ENCODE data around the gene TFAP2C.

DNA sequence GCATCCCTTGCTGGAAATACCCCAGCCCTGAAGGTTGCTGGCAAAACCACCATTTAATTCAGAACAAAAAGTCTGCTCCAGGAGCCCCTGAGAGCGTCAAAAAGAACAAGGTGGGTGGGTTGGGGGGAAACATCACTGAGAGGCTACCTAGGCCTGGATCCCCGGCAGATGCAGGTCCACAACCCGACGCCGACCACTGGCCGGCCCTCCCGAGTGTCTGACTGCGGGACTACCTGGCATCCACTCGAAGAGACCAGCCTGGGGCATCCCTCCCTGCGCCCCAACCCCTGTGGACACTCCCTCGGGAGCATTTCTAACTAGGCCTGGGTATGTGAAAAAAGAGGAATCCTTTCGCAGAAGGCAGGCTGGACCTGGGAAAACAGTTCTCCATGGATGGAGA, 48.9 kb upstream of the TFAP2C start:
- TF ChIP-seq, protein P1, sequence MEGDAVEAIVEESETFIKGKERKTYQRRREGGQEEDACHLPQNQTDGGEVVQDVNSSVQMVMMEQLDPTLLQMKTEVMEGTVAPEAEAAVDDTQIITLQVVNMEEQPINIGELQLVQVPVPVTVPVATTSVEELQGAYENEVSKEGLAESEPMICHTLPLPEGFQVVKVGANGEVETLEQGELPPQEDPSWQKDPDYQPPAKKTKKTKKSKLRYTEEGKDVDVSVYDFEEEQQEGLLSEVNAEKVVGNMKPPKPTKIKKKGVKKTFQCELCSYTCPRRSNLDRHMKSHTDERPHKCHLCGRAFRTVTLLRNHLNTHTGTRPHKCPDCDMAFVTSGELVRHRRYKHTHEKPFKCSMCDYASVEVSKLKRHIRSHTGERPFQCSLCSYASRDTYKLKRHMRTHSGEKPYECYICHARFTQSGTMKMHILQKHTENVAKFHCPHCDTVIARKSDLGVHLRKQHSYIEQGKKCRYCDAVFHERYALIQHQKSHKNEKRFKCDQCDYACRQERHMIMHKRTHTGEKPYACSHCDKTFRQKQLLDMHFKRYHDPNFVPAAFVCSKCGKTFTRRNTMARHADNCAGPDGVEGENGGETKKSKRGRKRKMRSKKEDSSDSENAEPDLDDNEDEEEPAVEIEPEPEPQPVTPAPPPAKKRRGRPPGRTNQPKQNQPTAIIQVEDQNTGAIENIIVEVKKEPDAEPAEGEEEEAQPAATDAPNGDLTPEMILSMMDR (IDR thresholded peaks at IDR 0.05): no peak
- TF ChIP-seq POLR2A (IDR thresholded peaks at IDR 0.05): no peak
